GM19395 (cell line): Measurements from ENCODE around the gene DHDH.
"Not testable (repeated sequence)": the region's sequence is repeated elsewhere in the genome, so short reads cannot be mapped to it uniquely, and the experiment has no call there.

Experiments used
- ATAC-seq: cut with Tn5 transposase; IDR thresholded peaks from one replicate; pipeline ENCODE4 v1.9.1; 2021; ENCODE audit warnings: mild to moderate bottlenecking, moderate library complexity; ENCODE audit not compliant: unreplicated experiment

The DHDH gene

DNA sequence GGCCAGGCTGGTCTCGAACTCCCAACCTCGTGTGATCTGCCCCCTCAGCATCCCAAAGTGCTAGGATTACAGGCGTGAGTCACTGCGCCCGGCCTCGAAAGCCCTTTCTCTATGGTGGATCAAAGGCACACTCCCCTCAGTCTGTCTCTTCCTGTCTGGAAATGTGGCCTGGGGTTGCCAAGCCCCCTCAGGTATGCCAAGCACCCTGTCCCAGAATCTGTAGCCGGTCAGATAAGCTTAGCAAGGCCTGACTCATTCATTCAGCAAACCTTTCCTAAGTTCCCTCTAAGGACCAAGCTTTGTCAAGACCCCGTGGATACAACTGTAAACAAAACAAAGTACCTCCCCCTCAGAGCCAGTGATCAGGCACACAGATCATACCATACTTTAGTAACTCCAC, 19.3 kb upstream of the DHDH start:
- no peak for ATAC-seq

DNA sequence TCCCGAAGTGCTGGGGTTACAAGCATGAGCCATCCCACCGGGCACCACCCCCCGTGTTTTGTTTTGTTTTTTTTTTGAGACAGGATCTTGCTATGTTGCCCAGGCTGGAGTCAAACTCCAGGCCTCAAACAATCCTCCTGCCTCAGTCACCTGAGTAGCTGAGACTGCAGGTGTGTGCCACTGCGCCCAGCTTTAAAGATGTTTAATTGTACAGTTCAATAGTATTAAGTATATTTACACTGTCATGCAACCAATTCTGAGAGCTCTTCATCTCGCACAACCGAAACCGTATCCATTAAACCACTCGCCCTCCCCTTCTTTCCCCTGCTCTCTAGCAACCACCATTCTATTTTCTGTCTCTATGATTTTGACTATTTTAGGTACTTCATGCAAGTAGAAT, 17.7 kb upstream of the DHDH start:
- no peak for ATAC-seq

DNA sequence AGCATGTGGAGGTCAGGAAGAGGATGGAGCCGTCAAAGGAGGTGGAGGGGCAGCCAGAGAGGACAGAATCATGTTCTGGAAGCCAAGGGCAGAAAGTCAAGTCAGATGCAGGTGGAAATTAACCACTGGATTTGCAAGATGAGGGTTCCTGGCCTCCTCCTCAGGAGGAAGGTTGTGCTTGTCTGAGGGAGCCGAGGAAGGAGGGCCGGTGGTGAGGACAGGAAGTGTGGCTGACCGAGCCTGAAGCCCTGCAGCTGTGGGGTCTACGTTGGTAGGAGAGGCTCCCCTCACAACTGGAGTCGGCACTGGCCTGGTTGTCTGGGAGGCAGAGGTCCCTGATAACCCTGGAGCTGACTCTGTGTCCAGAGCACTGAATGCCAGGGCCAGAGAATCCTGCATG, 15.4 kb upstream of the DHDH start:
- ATAC-seq = no peak

DNA sequence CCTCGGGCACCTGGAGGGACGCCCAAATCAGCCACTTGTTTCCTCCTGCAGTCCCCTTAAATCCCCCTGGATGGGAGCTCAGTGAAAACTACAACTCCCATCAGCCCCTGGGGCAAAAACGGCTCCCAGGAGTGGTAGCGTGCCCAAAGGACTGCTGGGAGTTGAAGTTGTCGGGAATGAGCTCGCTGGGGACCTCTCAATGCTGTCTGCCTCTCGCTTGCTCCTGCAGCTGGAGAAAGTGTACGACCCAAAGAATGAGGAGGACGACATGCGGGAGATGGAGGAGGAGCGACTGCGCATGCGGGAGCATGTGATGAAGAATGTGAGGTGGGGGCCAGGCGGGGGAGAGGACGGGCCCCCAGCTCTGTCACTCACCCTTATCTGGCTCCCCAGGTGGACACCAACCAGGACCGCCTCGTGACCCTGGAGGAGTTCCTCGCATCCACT, 14.7 kb upstream of the DHDH start:
- ATAC-seq = no peak

DNA sequence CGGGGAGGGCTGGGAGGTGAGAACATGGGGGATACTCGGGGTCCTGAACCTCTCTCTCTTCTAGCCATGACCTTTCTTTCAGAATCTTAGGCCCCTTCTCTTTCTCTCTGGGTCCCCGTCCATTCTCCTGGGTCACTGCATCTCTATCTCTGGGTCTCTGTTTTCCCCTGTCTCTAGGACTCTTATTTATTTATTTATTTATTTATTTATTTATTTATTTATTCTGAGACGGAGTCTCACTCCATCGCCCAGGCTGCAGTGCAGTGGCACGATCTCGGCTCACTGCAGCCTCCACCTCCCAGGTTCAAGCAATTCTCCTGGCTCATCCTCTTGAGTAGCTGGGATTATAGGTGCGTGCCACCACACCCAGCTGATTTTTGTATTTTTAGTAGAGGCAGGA, 14.2 kb upstream of the DHDH start:
- ATAC-seq = not testable (repeated sequence)

DNA sequence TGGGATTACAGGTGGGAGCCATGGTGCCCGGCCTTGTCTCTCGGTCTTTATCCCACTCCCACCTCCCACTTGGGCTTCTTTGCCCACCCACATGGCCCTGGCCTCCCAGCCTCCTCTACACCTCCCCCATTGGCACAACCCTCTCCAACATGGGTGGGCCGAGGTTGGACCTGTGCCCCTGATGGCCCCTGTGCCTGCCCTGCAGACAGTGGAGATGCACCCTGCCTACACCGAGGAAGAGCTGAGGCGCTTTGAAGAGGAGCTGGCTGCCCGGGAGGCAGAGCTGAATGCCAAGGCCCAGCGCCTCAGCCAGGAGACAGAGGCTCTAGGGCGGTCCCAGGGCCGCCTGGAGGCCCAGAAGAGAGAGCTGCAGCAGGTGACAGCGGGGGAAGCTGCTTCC, 12.6 kb upstream of the DHDH start:
- no peak for ATAC-seq

DNA sequence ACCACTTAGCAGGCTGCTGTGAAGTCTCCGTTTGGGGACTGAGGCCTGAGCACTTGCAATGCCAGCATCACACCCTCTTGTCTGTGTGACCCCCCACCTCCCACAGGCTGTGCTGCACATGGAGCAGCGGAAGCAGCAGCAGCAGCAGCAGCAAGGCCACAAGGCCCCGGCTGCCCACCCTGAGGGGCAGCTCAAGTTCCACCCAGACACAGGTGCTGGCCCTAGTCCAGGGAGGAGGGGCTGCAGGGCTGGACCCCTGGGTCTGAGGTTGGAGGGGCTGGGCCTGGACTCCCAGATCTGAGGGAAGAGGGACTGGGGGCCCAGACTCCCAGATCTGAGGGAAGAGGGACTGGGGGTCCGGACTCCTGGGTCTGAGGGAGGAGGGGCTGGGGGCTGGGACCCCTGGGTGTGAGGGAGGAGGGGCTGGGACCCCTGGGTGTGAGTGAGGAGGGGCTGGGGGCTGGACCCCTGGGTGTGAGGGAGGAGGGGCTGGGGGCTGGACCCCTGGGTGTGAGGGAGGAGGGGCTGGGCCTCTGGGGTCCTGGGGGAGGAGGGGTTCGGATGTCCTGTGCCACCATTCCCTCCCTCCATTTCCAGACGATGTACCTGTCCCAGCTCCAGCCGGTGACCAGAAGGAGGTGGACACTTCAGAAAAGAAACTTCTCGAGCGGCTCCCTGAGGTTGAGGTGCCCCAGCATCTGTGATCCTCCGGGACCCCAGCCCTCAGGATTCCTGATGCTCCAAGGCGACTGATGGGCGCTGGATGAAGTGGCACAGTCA, 11.6 kb upstream of the DHDH start:
- no peak for ATAC-seq

DNA sequence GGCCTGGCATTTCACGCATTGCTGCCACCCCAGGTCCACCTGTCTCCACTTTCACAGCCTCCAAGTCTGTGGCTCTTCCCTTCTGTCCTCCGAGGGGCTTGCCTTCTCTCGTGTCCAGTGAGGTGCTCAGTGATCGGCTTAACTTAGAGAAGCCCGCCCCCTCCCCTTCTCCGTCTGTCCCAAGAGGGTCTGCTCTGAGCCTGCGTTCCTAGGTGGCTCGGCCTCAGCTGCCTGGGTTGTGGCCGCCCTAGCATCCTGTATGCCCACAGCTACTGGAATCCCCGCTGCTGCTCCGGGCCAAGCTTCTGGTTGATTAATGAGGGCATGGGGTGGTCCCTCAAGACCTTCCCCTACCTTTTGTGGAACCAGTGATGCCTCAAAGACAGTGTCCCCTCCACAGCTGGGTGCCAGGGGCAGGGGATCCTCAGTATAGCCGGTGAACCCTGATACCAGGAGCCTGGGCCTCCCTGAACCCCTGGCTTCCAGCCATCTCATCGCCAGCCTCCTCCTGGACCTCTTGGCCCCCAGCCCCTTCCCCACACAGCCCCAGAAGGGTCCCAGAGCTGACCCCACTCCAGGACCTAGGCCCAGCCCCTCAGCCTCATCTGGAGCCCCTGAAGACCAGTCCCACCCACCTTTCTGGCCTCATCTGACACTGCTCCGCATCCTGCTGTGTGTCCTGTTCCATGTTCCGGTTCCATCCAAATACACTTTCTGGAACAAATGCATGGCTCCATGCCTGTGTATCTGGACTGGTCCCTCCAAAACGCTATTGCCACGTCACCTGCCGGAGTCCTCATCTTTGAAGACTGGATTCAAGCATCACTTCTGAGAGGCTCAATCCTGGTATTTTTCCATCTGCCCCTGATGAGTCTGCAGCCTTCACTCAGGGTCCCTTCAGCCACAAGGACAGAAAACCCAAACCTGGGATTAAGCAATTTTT, 10.7 kb upstream of the DHDH start:
- no peak for ATAC-seq

DNA sequence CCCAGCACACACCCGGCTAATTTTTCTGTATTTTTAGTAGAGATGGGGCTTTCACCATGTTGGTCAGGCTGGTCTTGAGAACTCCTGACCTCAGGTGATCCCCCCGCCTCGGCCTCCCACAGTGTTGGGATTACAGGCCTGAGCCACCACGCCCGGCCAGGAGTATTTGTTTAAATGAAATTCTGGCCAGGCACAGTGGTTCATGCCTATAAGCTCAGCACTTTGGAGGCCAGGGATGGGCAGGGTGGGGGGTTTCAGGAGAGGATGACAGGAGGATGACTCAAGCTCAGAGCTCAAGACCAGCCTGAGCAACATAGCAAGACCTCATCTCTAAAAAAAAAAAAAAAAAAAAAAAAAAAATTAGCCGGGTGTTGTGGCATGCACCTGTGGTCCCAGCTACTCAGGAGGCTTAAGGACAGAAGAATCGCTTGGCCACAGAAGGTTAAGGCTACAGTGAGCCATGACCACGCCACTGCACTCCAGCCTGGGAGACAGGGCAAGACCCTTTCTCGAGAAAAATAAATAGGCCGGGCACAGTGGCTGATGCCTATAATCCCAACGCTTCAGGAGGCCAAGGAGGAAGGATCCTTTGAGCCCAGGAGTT, 8.2 kb upstream of the DHDH start:
- no peak for ATAC-seq

DNA sequence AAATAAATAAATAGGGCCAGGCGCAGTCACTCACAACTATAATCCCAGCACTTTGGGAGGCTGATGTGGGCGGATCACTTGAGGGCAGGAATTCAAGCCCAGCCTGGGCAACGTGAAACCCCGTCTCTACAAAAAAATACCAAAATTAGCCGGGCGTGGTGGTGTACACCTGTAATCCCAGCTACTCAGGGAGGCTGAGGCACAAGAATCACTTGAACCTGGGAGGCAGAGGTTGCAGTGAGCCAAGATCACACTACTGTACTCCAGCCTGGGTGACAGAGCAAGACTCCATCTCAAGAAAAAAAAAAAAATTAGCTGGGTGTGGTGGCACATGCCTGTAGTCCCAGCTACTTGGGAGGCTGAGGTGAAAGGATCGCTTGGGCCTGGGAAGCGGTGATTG, 7.6 kb upstream of the DHDH start:
- ATAC-seq = not testable (repeated sequence)

DNA sequence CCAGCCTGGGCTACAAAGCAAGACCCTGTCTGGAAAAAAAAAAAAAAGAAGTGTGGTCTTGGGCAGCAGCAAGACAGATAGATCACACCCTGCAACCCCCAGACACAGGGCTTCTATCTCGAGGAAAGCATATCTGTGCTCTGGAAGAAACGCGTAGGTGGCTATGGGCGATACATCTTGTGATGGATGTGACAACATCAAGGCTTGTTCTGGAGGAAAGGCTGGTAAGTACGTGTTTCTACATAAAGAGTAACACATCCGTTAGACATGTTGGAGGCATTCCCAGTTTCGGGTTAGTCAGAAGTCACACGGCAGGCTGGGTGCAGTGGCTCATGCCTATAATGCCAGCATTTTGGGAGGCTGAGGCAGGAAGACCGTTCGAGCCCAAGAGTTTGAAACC, 6.6 kb upstream of the DHDH start:
- no peak for ATAC-seq

DNA sequence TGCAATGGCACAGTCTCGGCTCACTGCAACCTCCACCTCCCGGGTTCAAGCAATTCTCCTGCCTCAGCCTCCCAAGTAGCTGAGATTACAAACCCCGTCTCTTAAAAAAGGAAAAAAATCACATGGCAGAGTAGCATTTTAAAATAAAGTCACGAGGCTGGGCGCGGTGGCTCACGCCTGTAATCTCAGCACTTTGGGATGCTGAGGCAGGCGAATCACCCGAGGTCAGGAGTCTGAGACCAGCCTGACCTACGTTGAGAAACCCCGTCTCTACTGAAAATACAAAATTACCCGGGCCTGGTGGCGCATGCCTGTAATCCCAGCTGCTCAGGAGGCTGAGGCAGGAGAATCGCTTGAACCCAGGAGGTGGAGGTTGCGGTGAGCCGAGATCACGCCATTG, 5.8 kb upstream of the DHDH start:
- not testable (repeated sequence) for ATAC-seq

DNA sequence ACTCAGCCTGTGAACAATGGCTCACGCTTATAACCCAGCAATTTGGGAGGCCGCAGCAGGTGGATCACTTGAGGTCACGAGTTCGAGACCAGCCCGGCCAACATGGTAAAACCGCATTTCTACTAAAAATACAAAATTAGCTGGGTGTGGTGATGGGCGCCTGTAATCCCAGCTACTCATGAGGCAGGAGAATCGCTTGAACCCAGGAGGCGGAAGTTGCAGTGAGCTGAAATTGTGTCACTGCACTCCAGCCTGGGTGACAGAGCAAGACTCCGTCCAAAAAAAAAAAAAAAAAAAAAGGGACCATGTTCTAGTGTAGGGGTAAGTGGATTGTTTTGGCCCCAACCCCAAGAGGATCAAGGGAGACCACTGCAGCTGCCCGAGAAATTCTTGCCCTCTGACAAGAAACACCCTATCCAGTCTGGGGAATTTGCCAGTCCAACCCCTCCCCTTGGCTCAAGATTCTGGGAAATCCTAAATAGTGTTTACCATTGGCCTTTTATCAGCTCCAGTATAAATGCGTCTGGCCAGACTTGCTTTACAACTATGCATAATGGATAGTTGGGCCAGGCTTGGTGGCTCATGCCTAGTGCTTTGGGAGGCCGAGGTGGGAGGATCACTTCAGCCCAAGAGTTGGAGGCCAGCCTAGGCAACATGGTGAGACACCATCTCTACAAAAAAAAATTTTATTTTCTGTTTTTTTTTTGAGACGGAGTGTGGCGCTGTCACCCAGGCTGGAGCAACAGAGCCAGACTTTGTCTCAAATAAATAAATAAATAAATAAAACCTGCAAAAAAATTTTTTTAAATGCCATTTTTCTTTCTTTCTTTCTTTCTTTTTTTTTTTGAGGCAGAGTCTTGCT, 5.1 kb upstream of the DHDH start:
- ATAC-seq = no peak

DNA sequence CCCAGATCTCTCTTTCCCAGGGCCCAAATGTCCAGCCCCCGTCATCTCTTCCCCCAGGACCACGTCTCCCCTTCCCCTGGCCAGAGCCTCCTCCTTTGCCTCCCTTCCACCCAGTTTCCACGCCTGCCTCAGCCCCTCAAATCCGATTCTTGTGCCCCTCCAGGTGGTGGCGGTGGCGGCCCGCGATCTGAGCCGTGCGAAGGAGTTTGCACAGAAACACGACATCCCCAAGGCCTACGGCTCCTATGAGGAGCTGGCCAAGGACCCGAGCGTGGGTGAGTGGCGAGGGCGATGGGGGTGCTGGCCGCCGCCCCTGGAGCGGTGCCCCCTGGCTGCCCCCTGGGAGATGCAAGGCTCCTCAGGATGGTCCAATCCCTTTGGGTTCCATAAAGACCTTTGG, 1.3 kb downstream of the DHDH start:
- no peak for ATAC-seq

DNA sequence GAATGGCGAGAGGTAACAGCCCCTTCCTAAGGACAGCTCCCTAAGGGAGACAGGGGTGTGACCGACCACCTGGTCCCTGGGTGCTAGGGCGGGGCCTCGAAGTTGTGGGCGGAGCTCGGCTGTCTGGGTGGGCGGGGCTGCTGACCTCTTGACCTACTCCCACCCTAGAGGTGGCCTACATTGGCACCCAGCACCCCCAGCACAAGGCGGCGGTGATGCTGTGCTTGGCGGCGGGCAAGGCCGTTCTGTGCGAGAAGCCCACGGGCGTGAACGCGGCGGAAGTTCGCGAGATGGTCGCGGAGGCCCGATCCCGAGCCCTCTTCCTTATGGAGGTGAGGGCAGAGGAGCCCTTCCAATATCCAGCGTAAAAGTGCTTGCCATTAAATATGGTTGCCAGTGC, 2.4 kb downstream of the DHDH start:
- no peak for ATAC-seq

DNA sequence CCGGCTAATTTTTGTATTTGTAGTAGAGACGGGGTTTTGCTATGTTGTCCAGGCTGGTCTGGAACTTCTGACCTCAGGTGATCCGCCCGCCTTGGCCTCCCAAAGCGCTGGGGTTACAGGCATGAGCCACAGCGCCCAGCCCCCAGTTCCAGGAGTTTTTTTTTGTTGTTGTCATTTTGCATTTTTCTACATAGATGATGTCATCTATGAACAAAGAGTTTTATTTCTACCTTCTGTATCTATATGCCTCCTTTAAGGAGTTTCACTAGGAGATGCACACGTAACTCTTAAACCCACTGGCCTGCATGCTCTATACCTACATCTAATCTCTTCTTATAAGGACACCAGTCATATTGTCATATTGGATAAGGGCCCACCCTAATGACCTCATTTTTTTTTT, 4.8 kb downstream of the DHDH start:
- ATAC-seq = no peak

DNA sequence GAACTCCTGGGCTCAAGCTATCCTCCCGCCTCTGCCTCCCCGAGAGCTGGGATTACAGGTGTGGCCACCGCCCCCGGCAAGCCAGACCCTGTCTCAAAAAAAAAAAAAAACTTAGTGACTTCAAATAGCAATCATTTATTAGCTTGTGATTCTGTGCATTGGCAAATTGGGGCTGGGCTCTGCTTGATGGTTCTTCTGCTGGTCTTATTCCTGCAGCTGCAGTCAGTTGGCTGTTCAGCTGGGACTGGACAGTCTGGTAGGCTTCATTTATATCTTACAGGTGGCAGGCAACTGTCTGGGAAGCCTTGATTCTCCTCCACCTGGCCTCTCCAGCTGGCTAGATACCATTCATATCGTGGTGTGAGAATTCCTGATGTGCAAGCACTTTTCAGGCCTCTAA, 7.4 kb downstream of the DHDH start:
- ATAC-seq = no peak

DNA sequence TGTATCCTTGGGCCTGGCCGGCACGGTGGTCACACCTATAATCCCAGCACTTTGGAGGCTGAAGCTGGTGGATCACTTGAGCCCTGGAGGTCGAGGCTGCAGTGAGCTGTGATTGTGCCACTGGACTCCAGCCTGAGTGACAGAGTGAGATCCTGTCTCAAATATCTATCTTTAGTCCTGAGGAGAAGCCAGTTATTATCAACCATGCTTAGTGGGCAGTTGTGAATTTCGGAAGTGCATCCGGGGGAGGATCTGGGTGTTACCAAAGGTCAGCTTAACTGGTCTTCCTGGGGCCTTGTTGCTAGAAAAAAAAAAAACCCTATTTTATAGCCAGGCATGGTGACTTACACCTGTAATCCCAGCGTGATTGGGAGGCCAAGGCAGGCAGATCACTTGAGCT, 9.6 kb downstream of the DHDH start:
- no peak for ATAC-seq

DNA sequence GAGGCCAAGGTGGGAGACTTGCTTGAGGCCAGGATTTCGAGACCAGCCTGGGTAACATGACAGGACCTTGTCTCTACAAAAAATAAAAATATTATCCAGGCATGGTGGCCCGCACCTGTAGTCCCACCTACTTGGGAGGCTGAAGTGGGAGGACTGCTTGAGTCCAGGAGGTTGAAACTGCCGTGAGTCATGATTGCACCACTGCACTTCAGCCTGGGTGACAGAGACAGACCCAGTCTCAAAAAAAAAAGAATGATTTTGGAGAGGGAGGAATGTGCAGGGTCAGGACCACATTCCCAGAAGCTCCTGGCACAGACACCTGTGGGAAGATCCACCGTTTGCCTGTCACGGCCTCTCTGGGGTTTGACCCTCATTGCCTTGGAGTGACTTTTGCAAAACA, 11.9 kb downstream of the DHDH start:
- ATAC-seq = no peak

DNA sequence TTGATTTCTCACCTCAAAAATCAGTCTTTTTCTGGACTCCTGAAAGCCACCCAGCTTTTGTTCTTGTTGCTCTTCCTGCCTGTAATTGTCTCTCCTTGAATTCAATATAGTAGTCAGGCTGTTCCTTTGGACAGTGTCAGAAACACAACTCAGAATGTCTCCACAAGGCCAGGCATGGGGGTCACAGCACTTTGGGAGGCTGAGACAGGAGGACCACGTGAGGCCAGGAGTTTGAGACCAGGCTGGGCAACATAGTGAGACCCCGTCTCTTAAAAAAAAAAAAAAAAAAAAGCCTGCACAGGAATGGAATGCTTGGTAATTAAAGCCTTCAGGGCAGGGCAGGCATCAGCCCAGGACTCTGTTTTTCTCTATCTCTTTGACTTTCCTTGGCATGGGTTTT, 12.3 kb downstream of the DHDH start:
- no peak for ATAC-seq
